GM12891 (cell line): ENCODE measurements around the gene ZFP36.

Experiments
- PAX5 ChIP-seq: IDR thresholded peaks from 2 replicates; pipeline ENCODE4 v1.6.1; 2011; ENCODE audit warnings: low read length, moderate library complexity, mild to moderate bottlenecking; ENCODE audit not compliant: insufficient read depth, severe bottlenecking
- POLR2A ChIP-seq: IDR thresholded peaks from 2 replicates; pipeline ENCODE4 v1.6.1; 2011; ENCODE audit warnings: low read depth, low read length, control low read depth
- POLR2AphosphoS5 ChIP-seq: IDR thresholded peaks from 2 replicates; pipeline ENCODE4 v1.6.1; 2011; ENCODE audit warnings: low read depth, low read length, control low read depth

- TF ChIP-seq POLR2A (no peak), POLR2AphosphoS5 (peak; percentile 22), PAX5 (no peak)
These were observed 26.9 kb downstream of the ZFP36 start for GRCh38 chr19:39433480-39434079.
